GM19395 (cell line): ENCODE measurements around the gene NFATC3.
A peak's percentile ranks its signal among the peaks of the same experiment; 100 is the strongest.

Experiments used
- ATAC-seq: cut with Tn5 transposase; IDR thresholded peaks from one replicate; pipeline ENCODE4 v1.9.1; 2021; ENCODE audit warnings: mild to moderate bottlenecking, moderate library complexity; ENCODE audit not compliant: unreplicated experiment

The NFATC3 gene

DNA sequence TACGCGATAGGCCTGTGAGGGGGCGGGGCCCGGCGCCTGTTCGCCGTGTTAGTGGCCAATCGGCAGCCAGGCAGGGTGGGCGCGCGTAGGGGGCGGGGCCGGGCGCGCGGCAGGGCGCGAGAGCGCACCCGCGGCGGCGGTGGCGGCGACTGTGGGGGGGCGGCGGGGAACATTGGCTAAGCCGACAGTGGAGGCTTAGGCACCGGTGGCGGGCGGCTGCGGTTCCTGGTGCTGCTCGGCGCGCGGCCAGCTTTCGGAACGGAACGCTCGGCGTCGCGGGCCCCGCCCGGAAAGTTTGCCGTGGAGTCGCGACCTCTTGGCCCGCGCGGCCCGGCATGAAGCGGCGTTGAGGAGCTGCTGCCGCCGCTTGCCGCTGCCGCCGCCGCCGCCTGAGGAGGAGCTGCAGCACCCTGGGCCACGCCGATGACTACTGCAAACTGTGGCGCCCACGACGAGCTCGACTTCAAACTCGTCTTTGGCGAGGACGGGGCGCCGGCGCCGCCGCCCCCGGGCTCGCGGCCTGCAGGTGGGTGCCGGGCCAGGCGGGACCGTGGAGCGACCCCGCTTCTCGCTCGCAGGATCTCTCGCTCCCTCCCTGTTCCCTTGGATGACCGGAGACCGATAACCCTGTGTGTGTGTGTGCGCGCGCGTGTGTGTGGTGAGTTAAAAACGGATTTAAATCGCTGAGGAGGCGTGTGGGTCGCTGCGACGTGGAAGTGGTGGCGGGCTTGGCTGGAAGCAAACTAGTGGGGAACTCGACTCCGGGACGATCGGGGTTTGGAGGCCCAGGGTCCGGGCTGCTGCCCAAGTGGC is at the start of gene NFATC3:
TSS of gene NFATC3 (plus strand) at position 112 of the 813 bp plus-strand sequence. CDS start at position 424, 312 bp downstream.
- peak; percentile 55 for ATAC-seq

DNA sequence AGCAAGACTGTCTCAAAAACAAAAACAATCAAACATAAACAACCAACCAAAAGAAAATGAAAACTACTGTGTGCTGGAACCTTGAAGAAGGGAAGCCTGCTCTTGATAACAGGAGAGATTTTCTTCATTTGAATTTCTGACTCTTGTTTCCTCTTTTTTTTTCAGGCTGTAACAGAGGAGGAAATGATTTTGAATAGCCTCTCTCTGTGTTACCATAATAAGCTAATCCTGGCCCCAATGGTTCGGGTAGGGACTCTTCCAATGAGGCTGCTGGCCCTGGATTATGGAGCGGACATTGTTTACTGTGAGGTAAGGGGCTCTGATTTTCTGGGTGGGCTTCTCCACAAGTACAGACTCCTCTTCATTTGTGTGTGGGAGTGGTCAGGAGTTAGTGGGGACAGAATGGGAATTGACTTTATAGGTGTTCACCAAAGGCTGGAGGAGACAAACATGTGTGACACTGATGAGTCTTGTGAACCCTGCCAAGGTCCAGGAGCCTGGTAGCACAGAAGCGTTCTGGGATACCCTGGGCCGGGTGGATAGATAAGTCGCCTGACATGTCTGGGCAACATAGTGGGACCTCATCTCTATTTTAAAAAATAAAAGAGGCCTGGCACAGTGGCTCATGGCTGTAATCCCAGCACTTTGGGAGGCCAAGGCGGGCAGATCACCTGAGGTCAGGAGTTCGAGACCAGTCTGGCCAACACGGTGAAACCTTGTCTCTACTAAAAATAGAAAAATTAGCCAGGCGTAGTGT is 47.2 kb upstream of the NFATC3 start:
- ATAC-seq, result no peak

- peak; percentile 71 for ATAC-seq
These were observed 44.5 kb upstream of the NFATC3 start for GRCh38 chr16:68040506-68041288.

GRCh38 chr16:68041783-68042182 is 43.4 kb upstream of the NFATC3 start:
- no peak for ATAC-seq

GRCh38 chr16:68046106-68046505 is 39.1 kb upstream of the NFATC3 start:
- ATAC-seq, result no peak

- no peak for ATAC-seq
These were observed 37.2 kb upstream of the NFATC3 start for GRCh38 chr16:68047987-68048386.

- ATAC-seq, result no peak
These were observed 35.7 kb upstream of the NFATC3 start for GRCh38 chr16:68049449-68049848.

DNA sequence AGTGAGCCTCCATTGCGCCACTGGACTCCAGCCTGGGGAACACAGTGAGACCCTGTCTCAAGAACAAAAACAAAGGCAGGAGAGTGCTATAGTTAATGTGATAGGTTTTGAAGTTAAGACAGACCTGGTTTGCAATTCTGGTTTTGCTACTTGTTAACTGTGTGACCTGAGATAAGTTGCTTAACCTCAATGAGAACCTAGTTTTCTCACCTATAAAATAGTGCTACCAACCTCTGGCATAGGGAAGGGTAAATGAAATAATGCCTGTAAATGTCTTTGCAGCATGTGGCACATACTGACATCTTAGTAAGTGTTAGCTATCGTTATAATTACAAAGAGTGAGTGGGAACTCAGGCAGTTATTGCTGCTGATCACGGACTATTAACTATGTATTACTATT is 29.8 kb upstream of the NFATC3 start:
- ATAC-seq, result no peak

- no peak for ATAC-seq
These were observed 25.4 kb upstream of the NFATC3 start for GRCh38 chr16:68059804-68060203.

DNA sequence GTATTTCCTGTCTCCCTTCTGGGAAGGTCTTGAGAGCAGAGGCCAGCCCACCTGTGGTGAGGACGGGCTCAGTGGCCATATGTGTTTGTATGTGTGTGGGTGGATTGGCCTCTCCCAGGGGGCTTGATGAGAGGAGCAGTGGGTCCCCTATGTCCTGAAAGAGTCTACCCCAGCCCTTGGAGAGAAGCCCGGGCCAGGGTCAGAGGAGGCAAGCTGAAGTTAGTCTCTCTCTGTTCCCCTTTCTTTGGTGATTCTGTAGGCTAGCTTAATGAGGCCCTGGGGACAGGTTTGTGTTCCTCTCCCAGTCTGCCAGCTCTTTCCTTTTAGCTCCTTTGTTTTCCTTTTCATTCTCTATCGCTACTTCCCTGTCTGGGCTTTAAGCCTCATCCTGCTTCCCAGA is 23.8 kb upstream of the NFATC3 start:
- ATAC-seq, result no peak

DNA sequence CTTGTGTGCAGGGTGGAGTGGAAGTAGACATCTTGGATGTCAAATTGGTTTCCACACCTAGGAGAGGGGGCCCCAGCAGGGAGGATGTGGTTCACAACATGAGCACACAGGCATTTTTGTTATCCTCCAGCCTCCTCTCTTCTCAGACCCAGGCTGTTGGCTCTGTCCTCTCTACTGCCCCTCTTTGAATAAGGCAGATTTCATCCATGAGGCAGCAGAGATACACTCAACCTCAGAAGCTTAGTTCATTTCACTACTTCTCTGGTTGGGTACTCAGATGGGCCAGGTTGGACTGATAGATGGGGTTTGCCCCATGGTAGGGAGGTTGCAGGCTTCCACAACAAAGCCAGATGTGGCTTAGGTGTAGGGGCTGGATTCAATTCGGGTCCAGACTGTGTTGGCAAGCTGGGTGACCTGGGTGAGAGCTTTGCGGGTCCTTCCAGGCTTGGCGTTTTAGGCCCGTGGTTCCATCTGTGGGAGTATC is 22.2 kb upstream of the NFATC3 start:
- no peak for ATAC-seq

GRCh38 chr16:68064791-68065365 is 20.3 kb upstream of the NFATC3 start:
- no peak for ATAC-seq

DNA sequence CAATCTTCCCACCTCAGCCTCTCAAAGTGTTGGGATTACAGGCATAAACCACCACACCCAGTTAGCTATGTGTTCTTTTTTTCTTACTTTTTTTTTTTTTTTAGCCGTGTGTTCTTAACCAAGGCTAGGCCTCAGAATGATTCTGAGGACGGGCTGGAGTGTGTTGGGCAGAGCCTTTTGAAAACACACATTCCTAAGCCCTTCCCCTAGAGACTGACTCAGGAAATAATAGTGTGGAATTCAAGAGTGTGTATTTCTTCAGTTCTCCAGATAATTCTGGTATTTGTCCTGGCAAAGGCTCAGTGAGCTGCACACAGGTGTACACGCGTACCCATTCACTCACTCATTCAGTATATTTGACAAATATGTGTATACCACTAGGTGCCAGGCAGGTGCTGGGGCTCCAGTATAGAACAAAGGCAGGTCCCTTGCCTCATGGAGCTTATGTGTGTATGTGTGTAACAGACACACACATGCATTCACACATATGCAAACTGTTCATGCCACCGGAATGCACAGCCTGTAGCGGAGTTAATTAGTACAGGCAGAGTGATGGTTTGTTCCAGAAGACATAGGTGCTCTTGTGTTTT is 19.4 kb upstream of the NFATC3 start:
- ATAC-seq, result no peak

DNA sequence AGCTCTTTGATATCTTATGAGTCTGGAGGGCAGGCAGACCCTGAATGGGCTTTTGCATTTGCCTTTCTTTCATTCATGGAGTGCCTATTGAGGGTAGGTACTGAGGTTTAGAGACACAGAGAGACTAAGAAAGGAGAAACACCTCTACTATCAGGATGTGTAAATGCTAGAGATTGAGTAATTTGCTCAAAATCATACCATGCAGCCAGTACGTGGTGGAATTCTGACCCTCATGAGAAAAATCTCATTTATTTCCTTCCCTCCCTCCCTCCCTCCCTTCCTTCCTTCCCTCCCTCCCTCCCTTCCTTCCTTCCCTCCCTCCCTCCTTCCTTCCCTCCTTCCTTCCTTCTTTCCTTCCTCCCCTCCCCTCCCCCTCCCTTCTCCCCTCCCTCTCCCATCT is 18.4 kb upstream of the NFATC3 start:
- no peak for ATAC-seq

DNA sequence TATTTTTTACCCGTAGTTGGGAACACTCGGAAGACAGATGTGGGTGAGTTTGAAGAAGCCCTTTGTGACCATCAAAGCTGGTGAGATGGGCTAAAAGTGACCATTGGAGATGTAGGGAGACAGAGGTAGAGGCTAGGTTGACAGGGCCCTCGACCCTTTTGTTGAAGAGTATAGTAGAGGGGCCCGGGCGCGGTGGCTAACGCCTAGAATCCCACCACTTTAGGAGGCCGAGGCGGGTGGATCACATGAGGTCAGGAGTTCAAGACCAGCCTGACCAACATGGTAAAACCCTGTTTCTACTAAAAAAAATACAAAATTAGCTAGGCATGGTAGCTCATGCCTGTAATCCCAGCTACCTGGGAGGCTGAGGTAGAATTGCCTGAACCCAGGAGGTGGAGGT is 16.2 kb upstream of the NFATC3 start:
- no peak for ATAC-seq

GRCh38 chr16:68069511-68070248 is 15.5 kb upstream of the NFATC3 start:
- ATAC-seq, result no peak

DNA sequence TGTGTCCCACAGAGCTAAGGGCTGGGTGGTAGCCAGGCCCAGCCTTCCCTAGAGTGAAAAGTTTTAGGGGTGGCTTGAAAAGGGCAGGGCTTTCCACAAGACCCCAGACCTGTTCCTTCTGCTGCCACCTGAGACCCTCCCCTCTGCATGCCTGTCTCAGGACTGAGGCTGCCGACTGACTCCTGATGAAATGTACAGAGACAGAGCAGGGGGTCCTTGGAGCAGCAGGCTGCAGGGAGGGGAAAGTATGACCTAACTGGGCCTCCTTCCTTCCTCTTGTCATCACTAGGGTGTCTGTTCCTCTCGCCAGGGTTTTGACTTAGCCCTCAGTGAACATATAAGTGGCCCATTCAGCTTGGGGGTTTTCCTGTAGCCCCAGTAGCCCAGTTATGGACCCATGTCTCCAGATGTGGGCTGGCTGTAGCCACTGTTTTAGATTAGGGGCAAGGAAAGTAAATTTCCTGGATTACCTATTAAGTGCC is 14.9 kb upstream of the NFATC3 start:
- no peak for ATAC-seq

- peak; percentile 42 for ATAC-seq
These were observed 14.2 kb upstream of the NFATC3 start for GRCh38 chr16:68070806-68071517.

DNA sequence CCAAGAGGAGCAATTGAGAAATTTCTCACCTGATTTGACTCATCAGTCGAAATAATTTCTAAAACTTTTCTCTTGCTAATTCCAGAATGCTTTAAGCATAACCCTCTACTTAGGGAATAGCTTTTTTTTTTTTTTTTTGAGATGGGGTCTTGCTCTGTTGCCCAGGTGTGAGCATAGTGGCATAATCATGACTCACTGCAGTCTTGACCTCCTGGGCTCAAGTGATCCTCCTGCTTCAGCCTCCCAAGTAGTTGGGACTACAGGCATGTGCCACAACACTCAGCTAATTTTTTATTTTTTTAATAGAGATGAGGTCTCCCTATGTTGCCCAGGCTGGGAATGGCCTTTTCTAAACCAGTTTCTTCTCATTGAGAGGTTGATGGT is 13.7 kb upstream of the NFATC3 start:
- ATAC-seq, result no peak
